Bronchial epithelial cell (primary cell): ENCODE data around the gene DNAJC25. TPM values are rescaled to one million over a fixed set of nuclear protein-coding genes. Genes with fewer than 3 reads are reported as not detected.

Experiments
- DNase-seq: peaks from one replicate; pipeline ENCODE4 v3.0.0-alpha.2; 2010; ENCODE audit warnings: low read depth
- FAIRE-seq: peaks from 2 replicates; lab custom pipeline; 2011; peaks lifted over from hg19 to GRCh38; lab: Jason Lieb, UNC
- H3K27me3 ChIP-seq: 2 replicates; pipeline ENCODE4 v1.5.1; 2011; ENCODE audit warnings: low read length; ENCODE audit not compliant: control insufficient read depth, insufficient read depth
- H3K36me3 ChIP-seq: 2 replicates; pipeline ENCODE4 v1.5.1; 2011; ENCODE audit warnings: low read length; ENCODE audit not compliant: control insufficient read depth, insufficient read depth
- H3K4me3 ChIP-seq: 2 replicates; pipeline ENCODE4 v1.5.1; 2011; ENCODE audit warnings: mild to moderate bottlenecking, low read depth, low read length, control low read depth
- total RNA-seq: library from RNA; depleted of rRNA; stranded (reverse); fragments of >200 nt; gene quantifications from 2 replicates; pipeline ENCODE4 v1.2.1, GENCODE V29; 2014
- TF ChIP-seq, protein P1 (sequence below): IDR thresholded peaks from 2 replicates; pipeline ENCODE4 v1.5.1; 2011; ENCODE audit warnings: mild to moderate bottlenecking, moderate library complexity, low read length, control low read depth, inconsistent platforms; ENCODE audit not compliant: insufficient read depth, severe bottlenecking

The DNAJC25 gene
- total RNA-seq, 1 donor from 2014 or later = 7.1 TPM

DNA sequence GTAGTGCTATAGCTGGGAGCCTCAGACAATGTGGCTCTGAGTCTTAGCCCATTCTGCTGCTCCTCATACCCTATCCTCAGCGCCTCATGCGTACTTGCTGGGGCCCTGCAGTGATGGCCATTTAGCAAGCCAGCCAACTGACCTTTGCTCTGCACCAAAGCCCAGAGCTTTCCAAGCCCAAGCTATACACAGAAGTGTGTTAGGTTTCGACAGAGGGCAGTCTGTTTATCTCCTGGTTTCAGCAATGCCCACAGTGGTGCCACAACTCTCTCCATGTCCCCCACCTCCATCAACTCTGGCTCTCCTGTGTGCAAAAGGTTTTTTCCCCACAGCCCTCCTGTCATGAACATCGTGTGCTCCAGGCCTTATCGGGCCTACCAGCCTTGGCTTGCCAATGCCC is 47.2 kb downstream of the DNAJC25 start:
- DNase-seq = no peak
- Histone ChIP-seq H3K27me3 (no peaks in the 10 kb centered on the region), H3K36me3 (peaks cover 1% of the 10 kb centered on the region), H3K4me3 (no peak overlapping the region)
- FAIRE-seq = peak; percentile 92
- TF ChIP-seq, protein P1, sequence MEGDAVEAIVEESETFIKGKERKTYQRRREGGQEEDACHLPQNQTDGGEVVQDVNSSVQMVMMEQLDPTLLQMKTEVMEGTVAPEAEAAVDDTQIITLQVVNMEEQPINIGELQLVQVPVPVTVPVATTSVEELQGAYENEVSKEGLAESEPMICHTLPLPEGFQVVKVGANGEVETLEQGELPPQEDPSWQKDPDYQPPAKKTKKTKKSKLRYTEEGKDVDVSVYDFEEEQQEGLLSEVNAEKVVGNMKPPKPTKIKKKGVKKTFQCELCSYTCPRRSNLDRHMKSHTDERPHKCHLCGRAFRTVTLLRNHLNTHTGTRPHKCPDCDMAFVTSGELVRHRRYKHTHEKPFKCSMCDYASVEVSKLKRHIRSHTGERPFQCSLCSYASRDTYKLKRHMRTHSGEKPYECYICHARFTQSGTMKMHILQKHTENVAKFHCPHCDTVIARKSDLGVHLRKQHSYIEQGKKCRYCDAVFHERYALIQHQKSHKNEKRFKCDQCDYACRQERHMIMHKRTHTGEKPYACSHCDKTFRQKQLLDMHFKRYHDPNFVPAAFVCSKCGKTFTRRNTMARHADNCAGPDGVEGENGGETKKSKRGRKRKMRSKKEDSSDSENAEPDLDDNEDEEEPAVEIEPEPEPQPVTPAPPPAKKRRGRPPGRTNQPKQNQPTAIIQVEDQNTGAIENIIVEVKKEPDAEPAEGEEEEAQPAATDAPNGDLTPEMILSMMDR = no peak

DNA sequence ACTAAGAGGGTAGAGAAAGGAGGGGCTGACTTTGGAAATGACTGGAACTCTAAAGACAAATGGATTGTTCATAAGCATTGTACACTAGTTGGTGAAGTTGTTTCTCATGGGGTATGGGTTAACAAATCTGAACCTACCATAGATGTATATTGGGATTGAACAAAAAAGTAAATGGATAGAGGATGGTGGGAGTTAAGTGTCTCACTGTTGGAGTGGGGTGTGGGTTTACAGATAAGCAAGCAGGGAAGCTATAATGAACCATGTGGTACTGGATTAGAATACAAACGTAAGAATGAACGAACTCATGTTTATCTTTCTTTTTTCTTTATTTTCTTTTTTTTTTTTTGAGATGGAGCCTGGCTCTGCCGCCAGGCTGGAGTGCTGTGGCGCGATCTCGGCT is 48.1 kb downstream of the DNAJC25 start:
- peaks cover 1% of the 10 kb centered on the region for H3K36me3 ChIP-seq
- FAIRE-seq (no peak), DNase-seq (no peak)
- no peak overlapping the region for H3K4me3 ChIP-seq
- H3K27me3 ChIP-seq = no peaks in the 10 kb centered on the region
- TF ChIP-seq, protein P1 = no peak

DNA sequence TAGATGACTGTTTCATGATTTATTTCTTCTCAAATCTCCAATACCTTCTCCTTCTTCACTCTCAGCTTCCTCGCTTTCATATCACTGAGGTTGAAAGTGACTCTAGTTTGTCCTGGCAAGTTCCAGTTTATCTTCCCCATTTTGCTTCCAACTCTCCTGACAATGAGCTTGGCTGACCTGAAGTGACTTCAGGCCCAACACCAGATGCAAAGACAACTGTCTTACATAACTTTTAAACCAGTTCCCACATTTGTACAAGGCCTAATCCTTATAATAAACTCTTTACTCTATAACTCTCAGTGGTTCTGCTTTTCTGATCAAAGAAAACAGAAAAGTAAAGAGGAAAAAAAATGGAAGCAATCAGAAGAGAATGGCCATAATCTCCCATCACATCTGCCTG is 52.3 kb downstream of the DNAJC25 start:
- FAIRE-seq = no peak
- Histone ChIP-seq H3K27me3 (no peaks in the 10 kb centered on the region), H3K4me3 (no peak overlapping the region), H3K36me3 (peaks cover 1% of the 10 kb centered on the region)
- no peak for DNase-seq
- TF ChIP-seq, protein P1 = no peak

DNA sequence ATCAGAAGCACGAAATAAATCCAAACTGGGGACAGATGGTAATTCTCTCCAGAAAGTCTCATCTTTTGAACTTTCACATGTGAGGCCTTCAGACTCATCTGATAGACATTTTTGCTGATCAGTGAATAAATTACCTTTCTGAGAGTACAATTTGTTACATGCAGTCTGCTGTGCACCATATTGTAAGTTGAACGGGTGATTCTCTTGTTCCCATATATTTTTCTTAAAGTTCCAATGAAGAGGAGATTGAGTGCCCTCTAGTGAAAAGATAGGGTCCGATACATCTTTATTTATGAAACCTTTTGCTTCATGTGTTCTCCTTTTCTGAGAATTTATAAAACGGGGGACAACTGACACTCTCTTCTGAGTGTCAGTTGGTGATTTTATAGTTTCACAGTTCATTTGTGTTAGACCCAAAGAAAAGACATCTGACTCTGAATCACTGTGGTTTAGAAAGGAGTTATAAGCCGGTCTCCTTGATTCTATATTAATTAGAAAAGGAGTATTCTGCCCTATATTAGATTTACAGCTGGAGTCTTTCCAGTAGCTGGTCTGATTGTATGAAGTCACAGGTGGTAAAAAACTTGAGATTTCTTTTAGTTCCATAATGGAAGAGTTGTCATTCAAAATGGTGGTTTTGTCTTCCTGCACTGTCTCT is 60.7 kb downstream of the DNAJC25 start:
- Histone ChIP-seq H3K36me3 (no peaks in the 10 kb centered on the region), H3K4me3 (no peak overlapping the region), H3K27me3 (no peaks in the 10 kb centered on the region)
- DNase-seq (peak; percentile 54), FAIRE-seq (no peak)
- TF ChIP-seq, protein P1 = peak; percentile 22

DNA sequence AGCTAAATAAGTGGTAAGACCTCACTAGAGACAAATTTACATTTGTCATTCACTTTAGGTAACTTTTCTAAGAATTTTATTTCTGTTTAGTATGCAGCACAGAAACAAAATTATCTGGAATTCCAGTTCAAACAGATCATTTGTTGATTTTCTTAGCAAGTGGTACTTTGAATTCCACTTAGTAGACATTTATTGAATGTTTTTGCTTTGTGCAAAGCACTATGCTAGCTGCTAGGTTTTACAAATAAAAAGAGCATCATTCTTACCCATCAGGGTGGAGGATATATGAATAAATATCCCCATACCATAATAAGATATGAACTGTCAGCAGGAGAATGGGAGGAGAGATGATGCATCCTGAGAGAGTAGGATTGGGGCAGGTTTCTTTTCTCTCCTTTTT is 65.7 kb downstream of the DNAJC25 start:
- TF ChIP-seq, protein P1 = no peak
- H3K4me3 ChIP-seq = no peak overlapping the region
- no peak for DNase-seq
- FAIRE-seq = no peak
- H3K27me3 ChIP-seq = no peaks in the 10 kb centered on the region
- no peaks in the 10 kb centered on the region for H3K36me3 ChIP-seq

DNA sequence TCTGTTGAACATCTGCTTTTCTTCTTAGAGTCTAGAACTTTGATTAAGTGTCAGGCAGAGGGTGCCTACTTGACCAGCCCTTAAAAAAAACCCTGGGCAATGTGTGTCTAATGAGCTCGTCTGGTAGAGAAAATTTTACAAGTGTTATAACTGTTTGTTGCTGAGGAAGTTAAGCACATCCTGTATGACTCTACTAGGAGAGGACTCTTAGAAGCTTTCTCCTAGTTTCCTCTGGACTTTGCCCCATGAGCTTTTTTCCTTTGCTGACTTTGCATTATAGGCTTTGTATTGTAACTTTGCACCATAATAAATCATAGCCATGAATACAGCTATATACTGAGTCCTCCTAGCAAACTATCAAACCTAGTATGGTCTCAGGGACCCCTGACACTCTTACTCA is 69.6 kb downstream of the DNAJC25 start:
- no peak for FAIRE-seq
- Histone ChIP-seq H3K4me3 (no peak overlapping the region), H3K27me3 (no peaks in the 10 kb centered on the region), H3K36me3 (peaks cover 1% of the 10 kb centered on the region)
- DNase-seq = no peak
- TF ChIP-seq, protein P1 = no peak
